SH-SY5Y (cell line): Measurements from ENCODE around the gene KLHL40.

Experiments used
- GATA2 ChIP-seq: IDR thresholded peaks from 2 replicates; pipeline ENCODE4 v1.6.1; 2011; ENCODE audit warnings: mild to moderate bottlenecking, low read depth, low read length
- GATA3 ChIP-seq: IDR thresholded peaks from 2 replicates; pipeline ENCODE4 v1.6.1; 2011; ENCODE audit warnings: low read depth, mild to moderate bottlenecking, low read length, moderate library complexity

KLHL40 gene

GRCh38 chr3:42661593-42662022 lies 23.7 kb upstream of the KLHL40 start:
- TF ChIP-seq GATA2: no peak
- no peak for TF ChIP-seq GATA3

- TF ChIP-seq GATA3 (no peak), GATA2 (no peak)
Observed at GRCh38 chr3:42662037-42662812, 23.1 kb upstream of the KLHL40 start.

GRCh38 chr3:42662813-42663535 lies 22.4 kb upstream of the KLHL40 start:
- TF ChIP-seq GATA2 (no peak), GATA3 (no peak)

GRCh38 chr3:42663581-42664437 lies 21.5 kb upstream of the KLHL40 start:
- TF ChIP-seq GATA3 (no peak), GATA2 (no peak)

- TF ChIP-seq GATA2 (no peak), GATA3 (no peak)
Observed at GRCh38 chr3:42664438-42664803, 20.9 kb upstream of the KLHL40 start.

- TF ChIP-seq GATA2: no peak
- no peak for TF ChIP-seq GATA3
Observed at GRCh38 chr3:42665050-42665878, 20.1 kb upstream of the KLHL40 start.

- TF ChIP-seq GATA3 (no peak), GATA2 (no peak)
Observed at GRCh38 chr3:42666022-42666421, 19.3 kb upstream of the KLHL40 start.

- TF ChIP-seq GATA2 (no peak), GATA3 (no peak)
Observed at GRCh38 chr3:42666577-42666998, 18.7 kb upstream of the KLHL40 start.

- TF ChIP-seq GATA2: no peak
- TF ChIP-seq GATA3: no peak
Observed at GRCh38 chr3:42667096-42667522, 18.2 kb upstream of the KLHL40 start.

- TF ChIP-seq GATA3 (no peak), GATA2 (no peak)
Observed at GRCh38 chr3:42667523-42668412, 17.6 kb upstream of the KLHL40 start.

GRCh38 chr3:42668413-42668760 lies 16.9 kb upstream of the KLHL40 start:
- TF ChIP-seq GATA2 (no peak), GATA3 (no peak)

GRCh38 chr3:42668793-42669217 lies 16.5 kb upstream of the KLHL40 start:
- TF ChIP-seq GATA2: no peak
- TF ChIP-seq GATA3: no peak

- TF ChIP-seq GATA2 (no peak), GATA3 (no peak)
Observed at GRCh38 chr3:42670051-42670576, 15.2 kb upstream of the KLHL40 start.
